Breast epithelium (tissue), 3 donors: Measurements from ENCODE around the gene LRRC9.

Experiments
- POLR2AphosphoS5 ChIP-seq, 3 donors: sonication (generic); formaldehyde crosslinking; IDR thresholded peaks; one replicate each; pipeline ENCODE4 v1.6.1; 2017; ENCODE audit warnings: antibody characterized with exemption in 3 of 3
- TF ChIP-seq, protein P1 (sequence below), 3 donors: fragments of 450-650 bp; IDR thresholded peaks; one replicate each; pipeline ENCODE4 v1.5.1; 2016 to 2017; ENCODE audit warnings: antibody characterized with exemption in 3 of 3, mild to moderate bottlenecking in 3 of 3, moderate library complexity in 3 of 3

DNA sequence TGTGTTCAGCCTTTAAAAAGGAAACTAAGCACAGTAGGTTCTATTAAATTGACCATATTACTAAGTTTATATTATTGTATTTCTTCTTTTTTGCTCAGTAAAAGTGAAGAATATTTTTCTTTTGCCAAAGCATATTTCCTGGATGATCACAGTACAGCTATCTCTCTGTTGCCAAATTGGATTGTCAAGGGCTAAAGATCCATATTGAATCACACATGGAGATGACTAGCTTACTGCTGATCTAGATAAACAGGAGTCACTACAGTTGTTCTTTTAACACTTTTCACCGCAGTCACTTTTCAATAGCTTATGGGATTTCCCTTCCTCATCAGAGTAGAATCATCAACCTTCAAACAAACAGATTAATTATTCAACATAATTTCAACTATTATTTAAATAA is 78.6 kb downstream of the LRRC9 start:
- TF ChIP-seq, protein P1, sequence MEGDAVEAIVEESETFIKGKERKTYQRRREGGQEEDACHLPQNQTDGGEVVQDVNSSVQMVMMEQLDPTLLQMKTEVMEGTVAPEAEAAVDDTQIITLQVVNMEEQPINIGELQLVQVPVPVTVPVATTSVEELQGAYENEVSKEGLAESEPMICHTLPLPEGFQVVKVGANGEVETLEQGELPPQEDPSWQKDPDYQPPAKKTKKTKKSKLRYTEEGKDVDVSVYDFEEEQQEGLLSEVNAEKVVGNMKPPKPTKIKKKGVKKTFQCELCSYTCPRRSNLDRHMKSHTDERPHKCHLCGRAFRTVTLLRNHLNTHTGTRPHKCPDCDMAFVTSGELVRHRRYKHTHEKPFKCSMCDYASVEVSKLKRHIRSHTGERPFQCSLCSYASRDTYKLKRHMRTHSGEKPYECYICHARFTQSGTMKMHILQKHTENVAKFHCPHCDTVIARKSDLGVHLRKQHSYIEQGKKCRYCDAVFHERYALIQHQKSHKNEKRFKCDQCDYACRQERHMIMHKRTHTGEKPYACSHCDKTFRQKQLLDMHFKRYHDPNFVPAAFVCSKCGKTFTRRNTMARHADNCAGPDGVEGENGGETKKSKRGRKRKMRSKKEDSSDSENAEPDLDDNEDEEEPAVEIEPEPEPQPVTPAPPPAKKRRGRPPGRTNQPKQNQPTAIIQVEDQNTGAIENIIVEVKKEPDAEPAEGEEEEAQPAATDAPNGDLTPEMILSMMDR (IDR thresholded peaks at IDR 0.05): no peak
- no peak for TF ChIP-seq POLR2AphosphoS5 (IDR thresholded peaks at IDR 0.05)
